ENCODE data around the gene CMTM4.

Gene CMTM4

GRCh38 chr16:66566051-66566901 lies 130.3 kb downstream of the CMTM4 start, which contains the start of gene CMTM1:
CMTM1 (plus strand) TSS chr16:66566439; CDS start chr16:66566514, 75 bp downstream.
- no peak for DNase-seq (ENCODE audit: extremely low read depth, insufficient read length)
- Histone ChIP-seq H3K27me3 (replicated peaks; ENCODE audit: control insufficient read depth, insufficient read depth, low read length) (no peaks in the 10 kb centered on the region), H3K36me3 (ENCODE audit: control insufficient read depth, insufficient read depth, low read length) (peaks cover 2% of the 10 kb centered on the region), H3K4me3 (replicated peaks; ENCODE audit: low read depth, low read length) (no peak within 1 kb of the TSS)
- TF ChIP-seq CTCF (IDR thresholded peaks at IDR 0.05; ENCODE audit: insufficient read depth, low read length, poor library complexity, severe bottlenecking), result no peak

Measured in GM06990 (cell line).